GM21786 (cell line): Measurements from ENCODE around the gene UNC45A.
A peak's percentile ranks its signal among the peaks of the same experiment; 100 is the strongest.

Source experiments
- ATAC-seq: cut with Tn5 transposase; IDR thresholded peaks from one replicate; pipeline ENCODE4 v1.9.1; 2021; ENCODE audit not compliant: unreplicated experiment

Gene UNC45A, protein sequence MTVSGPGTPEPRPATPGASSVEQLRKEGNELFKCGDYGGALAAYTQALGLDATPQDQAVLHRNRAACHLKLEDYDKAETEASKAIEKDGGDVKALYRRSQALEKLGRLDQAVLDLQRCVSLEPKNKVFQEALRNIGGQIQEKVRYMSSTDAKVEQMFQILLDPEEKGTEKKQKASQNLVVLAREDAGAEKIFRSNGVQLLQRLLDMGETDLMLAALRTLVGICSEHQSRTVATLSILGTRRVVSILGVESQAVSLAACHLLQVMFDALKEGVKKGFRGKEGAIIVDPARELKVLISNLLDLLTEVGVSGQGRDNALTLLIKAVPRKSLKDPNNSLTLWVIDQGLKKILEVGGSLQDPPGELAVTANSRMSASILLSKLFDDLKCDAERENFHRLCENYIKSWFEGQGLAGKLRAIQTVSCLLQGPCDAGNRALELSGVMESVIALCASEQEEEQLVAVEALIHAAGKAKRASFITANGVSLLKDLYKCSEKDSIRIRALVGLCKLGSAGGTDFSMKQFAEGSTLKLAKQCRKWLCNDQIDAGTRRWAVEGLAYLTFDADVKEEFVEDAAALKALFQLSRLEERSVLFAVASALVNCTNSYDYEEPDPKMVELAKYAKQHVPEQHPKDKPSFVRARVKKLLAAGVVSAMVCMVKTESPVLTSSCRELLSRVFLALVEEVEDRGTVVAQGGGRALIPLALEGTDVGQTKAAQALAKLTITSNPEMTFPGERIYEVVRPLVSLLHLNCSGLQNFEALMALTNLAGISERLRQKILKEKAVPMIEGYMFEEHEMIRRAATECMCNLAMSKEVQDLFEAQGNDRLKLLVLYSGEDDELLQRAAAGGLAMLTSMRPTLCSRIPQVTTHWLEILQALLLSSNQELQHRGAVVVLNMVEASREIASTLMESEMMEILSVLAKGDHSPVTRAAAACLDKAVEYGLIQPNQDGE

GRCh38 chr15:90934949-90935751, at the start of gene UNC45A:
Gene UNC45A, plus strand, starts transcription at chr15:90935285. Its CDS starts 40 bp downstream, at chr15:90935325.
- ATAC-seq, result peak; percentile 62

DNA sequence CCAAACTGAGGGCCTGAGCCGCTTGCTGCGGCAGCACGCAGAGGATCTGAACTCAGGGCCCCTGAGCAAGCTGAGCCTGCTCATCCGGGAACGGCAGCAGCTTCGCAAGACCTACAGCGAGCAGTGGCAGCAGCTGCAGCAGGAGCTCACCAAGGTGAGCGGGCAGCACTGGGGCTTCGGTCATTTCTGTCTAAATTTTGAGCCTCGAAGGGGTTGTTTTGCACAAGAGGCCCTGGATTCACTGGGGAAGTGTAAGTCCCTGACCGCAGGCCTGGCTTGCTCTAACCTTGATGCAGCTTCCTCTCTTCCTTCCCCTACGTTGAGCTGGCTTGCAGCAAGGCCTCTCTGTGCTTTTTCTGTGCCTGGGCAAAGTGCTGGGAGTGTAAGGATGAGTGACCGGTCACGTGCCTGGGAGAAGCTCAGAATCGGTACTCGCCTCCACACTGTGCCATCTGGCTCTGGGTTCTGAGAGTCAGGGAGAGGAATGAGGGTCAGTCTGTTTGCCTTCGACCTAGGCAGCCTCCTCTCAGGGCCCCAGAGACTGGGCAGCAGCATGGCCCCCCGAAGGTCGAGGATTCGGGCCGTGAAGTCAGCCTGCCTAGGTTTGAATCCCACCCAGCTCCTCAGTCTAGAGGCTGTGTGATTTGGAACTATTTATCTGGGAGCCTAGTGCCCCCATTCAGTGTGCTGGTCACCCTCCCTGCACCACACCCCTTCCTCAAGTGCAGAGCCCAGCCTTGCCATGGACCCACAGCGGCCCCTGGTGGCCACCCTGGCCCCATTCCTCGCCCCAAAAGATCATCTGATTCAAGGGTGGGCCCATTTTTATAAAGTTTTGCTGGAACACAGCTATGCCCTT, 49.4 kb upstream of the UNC45A start:
- peak; percentile 38 for ATAC-seq

DNA sequence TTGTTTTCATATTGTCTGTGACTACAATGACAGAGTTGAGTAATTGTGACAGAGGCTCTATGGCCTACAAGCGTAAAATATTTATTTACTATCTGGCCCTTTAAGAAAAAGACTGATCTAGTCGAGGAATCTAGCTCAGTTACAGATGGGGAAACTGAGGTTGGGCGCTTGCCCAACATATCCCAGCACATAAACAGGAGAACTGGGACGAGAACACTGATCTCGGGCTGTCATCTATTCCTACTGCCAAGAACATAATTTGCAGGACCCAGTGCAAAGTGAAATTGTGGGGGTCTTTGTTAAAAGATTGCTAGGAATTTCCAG, 48.8 kb upstream of the UNC45A start:
- no peak for ATAC-seq

- ATAC-seq, result no peak
Observed at GRCh38 chr15:90887037-90887481, 48.0 kb upstream of the UNC45A start.

DNA sequence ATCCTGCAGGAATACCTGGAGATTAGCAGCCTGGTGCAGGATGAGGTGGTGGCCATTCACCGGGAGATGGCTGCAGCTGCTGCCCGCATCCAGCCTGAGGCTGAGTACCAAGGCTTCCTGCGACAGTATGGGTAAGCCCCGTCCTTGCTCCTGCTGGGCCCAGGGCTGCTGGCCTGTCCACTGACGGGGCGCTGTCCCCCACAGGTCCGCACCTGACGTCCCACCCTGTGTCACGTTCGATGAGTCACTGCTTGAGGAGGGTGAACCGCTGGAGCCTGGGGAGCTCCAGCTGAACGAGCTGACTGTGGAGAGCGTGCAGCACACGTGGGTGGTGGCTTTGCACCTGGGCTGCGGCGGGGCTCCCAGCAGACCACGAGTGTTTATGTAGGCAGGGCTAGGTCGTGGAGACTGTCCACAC, 45.8 kb upstream of the UNC45A start:
- no peak for ATAC-seq

DNA sequence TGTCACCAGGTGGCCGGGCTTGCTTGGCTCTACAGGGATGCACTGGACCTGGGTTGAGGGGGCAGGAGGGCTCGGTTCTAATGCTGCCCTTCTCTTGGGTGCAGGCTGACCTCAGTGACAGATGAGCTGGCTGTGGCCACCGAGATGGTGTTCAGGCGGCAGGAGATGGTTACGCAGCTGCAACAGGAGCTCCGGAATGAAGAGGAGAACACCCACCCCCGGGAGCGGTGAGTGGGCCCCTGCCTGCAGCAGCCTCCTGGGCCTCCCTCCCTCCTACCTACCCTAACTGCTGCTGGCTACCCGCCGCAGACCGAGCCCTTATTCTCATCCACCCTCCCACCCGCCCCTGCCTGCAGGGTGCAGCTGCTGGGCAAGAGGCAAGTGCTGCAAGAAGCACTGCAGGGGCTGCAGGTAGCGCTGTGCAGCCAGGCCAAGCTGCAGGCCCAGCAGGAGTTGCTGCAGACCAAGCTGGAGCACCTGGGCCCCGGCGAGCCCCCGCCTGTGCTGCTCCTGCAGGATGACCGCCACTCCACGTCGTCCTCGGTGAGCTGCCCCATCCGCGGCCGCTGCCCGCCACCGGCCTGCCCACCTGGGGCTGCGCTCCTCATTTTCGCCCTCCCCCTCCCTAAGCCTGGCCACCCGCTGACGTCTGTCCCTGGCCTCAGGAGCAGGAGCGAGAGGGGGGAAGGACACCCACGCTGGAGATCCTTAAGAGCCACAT, 45.2 kb upstream of the UNC45A start:
- ATAC-seq, result no peak

GRCh38 chr15:90890839-90891238, 44.2 kb upstream of the UNC45A start:
- ATAC-seq, result no peak

GRCh38 chr15:90891346-90891949, 43.6 kb upstream of the UNC45A start:
- no peak for ATAC-seq

DNA sequence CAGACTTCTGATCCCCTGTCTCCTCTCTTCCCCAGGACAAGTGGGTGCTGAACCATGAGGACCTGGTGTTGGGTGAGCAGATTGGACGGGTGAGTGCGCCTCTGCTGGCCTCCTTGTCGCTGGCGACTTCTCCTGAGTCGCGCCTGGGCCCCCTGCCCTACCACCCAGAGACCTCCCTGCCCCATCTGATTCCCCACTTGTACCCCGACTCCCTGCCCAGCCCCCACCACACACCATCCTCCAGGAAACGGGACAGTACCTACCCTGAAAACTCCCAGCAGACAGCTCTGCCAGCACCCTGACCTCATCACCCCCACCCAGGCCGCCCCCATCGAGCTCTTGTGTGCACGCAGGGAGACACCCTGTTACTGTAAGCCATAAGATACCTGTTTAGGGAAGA, 43.1 kb upstream of the UNC45A start:
- ATAC-seq, result no peak

- no peak for ATAC-seq
Observed at GRCh38 chr15:90892498-90893174, 42.4 kb upstream of the UNC45A start.

- no peak for ATAC-seq
Observed at GRCh38 chr15:90893175-90894090, 41.7 kb upstream of the UNC45A start.

DNA sequence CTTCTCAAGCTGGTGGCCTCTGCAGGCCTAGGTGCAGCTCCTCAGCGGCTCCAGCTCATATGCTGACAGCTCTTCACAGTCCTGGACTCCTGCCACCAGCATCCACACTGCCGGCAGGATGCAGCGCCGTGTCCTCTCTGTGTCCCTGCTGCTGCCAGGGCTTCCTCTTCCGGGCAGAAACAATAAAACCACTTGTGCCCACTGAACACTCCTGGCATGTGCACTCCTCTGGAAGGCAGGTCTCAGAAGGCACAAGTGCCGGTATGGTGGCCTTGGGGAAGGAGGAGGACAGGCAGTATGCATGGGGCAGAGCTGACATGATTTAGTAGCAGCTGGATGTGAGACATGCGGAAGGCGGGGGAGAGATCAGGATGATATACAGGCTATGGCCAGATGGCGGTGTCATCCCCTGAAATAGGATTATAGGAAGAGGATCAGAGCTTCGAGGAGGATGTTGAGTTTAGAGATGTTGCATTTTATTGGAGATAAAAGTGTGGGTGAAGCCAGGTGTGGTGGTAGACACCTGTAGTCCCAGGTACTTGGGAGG, 39.4 kb upstream of the UNC45A start:
- ATAC-seq, result no peak

- peak; percentile 59 for ATAC-seq
Observed at GRCh38 chr15:90897131-90897655, 37.9 kb upstream of the UNC45A start.

- no peak for ATAC-seq
Observed at GRCh38 chr15:90901175-90902039, 33.7 kb upstream of the UNC45A start.

DNA sequence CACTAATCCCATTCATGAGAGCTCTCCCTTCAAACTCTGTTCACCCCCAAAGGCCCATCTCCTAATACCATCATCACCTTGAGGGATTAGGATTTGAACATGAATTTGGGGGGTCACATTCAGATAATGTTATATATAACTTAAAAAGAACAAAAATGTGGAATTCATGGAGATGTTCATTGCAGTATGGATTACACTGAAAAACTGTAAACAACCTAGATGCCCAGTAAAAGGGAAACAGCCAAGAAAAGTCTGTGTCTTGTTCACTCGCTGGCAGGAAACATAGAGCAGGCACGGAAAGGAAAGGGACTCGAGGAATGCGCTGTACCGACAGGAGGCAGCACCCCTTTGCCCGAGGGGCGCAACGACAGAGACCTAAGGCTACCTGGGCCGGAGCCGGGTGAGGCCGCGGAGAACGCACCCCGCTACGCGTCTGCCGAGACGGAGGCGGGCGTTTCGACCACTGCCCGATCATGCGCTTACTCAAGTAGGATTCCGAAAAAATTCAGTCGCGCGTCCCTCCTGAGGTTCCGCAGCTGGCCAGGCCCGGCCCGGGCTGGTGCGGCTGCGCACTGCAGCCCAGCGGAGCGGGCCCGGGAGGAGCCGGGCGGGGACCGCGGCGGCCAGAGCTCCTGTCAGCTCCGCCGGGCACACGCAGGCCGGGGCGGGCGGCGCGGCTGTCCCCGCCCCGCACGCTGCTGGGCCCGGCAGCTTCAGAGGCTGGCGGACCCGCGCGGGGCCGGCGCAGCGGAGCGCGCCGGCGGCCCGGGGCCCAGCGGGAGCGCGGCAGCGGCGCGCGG, 32.8 kb upstream of the UNC45A start:
- ATAC-seq, result peak; percentile 67
